NCI-H1105 treated with DMSO at 0.1 percent for 48 hours (cell line): ENCODE results near the gene BRAF.
"Not testable (repeated sequence)": the region's sequence is repeated elsewhere in the genome, so short reads cannot be mapped to it uniquely, and the experiment has no call there.

Experiments used
- DNase-seq: peaks from one replicate; lab custom pipeline; 2025; lab: John Stamatoyannopoulos, UW

Gene BRAF

DNA sequence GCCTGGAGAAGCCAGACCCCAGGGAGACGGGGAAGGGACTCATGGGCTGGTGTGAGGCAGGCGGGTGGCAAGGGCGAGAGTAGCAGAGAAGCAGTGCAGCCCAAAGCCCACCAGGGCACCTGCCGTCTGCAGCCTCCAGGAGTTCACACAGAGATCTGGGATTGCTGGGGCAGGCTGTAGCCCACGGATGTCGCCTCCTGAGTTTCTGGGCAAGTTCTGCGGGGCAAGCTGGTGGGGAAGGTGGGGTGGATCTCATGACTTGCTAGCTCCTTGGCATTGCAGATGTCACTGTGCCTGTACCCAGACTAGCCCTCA, 246.0 kb downstream of the BRAF start:
- DNase-seq, result no peak

DNA sequence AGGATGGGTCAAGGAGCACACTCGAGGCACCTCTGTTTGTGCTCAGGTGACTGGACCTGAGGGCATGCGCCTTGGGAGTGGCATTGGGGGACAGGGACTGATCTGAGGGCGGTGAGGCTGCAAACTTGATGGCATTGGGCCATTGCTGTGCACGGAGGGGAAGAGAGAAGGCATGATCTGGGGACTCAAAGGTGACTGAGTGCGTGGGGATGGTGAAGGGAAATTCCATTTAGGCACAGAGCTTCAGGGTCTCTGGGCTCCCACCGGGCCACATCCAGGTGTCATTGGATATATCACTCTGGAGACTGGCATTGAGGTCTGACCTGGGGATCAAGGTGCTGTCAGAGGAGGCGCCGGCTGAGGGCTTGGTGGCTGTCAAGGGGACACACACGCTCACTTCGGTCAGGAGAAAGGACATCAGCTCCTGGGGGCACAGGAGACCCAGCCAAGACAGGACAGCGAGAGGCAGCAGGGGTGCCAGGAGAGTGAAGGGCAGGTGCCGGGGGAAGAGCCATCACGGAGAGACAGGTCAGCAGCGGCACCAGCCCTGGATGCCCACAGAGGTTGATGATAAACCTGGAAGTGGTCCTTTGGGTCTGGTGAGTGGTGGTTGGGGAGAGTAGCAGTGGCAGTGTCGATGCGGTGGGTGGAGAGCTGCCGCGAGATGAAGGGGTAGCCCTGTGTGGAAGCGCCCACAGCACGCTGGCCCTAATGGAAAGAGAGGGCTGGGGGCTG, 246.5 kb downstream of the BRAF start:
- DNase-seq, result no peak

DNA sequence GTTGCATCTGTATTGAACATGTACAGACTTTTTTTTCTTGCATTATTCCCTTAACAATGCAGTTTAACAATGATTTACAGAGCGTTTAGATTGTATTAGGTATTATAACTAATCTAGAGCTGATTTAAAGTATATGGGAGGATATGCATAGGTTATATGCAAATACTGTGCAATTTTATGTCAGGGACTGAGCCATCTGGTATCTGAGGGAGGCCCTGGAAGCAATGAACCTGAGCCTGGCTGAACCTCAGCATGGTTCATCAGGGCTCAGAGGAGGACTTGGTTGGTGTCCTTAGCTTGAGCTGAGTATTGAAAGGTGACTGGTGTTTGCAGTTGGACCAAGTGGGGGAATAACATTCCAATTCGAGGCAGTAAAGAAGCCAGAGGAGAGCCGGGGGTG, 247.2 kb downstream of the BRAF start:
- DNase-seq, result no peak

DNA sequence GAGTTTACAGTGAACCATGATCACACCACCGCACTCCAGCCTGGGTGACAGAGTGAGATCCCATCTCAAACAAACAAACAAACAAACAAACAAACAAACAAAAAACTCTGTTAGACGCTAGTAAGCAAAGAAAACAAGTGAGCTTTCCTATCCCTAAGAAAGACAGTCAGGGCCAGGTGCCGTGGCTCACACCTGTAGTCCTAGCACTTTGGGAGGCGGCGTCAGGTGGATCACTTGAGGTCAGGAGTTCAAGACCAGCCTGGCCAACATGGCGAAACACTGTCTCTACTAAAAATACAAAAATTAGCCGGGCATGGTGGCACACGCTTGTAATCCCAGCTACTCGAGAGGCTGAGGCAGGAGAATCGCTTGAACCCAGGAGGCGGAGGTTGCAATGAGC, 247.8 kb downstream of the BRAF start:
- DNase-seq, result not testable (repeated sequence)

DNA sequence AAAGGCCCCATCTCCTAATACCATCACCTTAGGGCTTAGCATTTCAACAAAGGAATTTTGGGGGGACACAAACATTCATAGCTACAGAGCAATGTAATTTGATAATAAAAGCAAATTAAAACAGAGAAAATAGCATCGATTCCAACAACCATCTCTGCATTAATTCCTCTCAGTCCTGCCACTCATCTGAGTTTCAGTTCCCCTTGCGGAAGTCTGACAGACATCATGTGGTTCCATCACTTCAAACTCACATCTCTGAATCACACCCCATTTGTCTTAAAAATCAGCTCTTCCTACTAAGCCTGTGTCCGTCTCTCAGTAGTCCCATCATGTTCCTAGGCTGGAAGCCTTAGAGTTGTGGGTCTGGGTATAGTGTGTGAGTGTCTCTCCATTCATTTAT, 248.4 kb downstream of the BRAF start:
- DNase-seq, result no peak

DNA sequence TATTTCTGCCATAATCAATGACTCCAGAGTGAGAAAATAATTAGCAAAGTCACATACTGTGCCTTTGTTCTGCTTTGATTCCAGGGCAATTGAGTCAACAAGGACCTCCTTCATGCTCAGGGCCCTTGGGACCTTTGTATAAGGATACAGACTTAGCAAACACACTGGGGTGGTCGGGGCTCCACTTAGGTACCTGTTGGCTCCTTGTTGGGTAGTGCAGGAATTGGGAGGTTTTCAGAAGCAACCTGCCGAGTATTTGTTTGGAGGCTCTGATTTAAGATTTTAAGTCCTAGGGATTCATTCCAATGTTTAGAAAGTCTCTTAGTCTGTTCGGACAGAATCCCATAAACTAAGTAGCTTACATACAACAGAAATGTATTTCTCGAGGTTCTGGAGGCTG, 249.0 kb downstream of the BRAF start:
- DNase-seq, result no peak

DNA sequence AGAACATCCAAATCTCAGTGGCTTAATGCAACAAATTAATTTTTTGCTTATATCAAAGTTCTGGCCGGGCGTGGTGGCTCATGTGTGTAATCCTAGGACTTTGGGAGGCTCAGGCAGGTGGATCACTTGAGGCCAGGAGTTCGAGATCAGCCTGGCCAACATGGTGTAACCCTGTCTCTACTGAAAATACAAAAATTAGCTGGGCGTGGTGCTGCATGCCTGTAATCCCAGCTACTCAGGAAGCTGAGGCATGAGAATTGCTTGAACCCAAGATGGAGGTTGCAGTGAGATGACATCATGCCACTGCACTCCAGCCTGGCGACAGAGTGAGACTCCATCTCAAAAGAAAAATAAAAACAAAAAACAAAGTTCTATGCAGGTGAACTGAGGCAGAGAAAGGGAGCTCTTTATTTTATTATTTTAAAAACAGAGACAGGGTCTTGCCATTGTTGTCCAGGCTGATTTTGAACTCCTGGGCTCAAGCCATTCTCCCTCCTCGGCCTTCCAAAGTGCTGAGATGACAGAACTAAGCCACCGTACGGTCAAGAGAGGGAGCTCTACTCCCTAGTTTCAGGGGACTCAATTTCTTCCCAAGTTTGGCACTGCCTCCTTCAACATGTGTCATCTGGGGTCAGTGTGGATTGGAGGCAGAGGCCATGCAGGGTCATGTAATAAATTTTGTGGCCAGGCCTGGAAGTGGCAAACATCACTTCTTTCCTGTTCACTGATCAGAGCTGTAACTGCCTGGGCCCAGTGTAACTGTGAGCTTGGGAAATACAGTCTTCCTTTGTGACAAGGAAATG, 249.6 kb downstream of the BRAF start:
- DNase-seq, result peak; percentile 22

DNA sequence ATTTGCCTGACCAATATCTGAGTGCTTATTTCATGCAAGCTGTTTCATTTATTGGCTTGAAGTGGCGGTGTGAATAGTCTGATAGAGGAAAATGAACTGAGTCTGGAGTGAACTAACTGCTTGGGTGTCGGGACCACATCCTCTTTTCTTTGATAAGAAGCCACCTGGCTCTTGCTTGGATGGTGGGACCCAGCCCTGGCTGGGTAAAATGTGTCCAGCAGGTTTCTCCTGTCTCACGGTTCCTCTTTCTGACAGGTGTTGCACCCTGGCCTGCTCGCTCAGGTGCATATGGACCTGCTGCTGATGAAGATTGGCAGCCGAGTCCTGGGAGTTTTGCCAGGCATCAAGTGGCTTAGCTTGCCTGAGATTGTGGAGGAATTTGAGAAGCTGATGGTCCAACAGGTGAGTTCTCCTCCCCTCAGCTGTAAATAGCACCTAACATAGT, 250.4 kb downstream of the BRAF start:
- DNase-seq, result peak; percentile 70

DNA sequence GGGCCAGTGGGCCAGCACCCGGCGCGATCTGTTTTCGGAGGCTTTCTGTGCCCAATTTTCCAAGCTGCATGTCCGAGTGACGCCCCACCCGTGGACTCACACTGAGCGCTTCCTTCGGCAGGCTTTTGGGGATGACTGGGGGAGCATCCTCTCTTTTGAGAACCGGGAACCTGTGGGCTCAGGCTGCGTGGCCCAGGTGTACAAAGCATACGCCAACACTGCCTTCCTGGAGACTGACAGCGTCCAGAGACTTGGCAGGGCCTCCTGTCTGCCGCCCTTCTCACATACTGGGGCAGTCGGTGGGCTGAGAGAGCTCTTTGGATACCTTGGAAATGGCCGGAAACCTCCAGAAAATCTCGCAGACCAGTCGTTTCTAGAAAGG, 251.0 kb downstream of the BRAF start:
- DNase-seq, result no peak

DNA sequence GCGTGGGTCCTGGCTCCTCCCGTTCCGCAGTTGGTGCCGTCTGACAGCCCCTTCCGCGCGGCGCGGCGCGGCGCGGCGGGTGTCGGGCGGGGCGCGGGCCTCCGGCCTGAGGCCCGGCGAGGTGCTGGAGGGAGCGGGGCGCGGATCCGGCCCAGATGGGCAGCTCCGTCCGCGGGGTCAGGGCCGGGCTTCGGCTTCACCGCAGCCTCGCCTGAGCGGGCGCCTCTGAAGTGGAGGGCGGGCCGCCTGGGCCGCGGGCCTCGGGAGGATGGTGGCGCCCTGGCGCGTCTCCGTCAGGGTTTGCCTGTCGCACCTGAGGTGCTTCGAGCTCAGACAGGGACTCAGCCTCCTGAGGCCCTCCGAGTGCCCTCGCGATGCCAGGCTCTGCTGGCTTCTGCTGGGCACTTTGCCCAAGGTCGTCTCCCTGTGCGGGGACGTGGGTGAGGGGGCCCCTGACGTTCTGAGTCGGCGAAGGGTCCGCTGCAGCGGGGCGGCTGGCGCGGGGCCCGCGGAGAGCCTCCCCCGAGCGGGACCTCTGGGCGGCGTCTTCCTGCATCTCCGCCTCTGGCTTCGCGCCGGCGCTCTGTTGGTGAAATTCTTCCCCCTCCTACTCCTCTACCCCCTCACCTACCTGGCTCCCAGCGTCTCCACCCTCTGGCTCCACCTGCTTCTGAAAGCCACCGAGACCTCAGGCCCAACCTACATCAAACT, 251.5 kb downstream of the BRAF start:
- peak; percentile 63 for DNase-seq

DNA sequence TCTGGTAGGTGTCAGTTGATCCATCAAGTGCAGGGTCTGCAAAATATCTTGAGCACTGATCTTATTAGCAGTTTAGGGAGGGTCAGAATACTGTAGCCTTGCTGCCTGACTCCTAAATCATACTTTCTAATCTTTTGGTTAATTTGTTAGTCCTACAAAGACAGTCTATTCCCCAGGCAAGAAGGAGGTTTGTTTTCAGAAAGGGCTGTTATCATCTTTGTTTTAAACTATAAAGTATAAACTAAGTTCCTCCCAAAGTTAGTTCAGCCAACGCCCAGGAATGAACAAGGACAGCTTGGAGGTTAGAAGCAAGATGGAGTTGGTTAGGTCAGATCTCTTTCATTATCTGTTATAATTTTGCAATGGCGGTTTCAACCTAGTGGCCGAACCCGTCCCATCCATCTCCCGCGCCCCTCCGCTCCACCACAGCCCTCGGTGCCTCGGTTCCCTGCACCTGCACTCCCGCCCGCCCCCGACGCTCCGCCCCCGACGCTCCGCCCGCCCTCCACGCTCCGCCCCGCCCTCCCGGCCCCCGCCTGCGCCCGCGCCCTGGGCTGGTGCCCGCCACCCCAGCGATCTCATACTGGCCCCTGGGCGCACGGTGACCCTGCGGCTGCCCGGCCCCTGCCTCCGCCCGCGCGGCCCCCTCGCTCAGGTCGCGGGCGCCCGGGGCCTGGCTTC, 252.2 kb downstream of the BRAF start, which contains the start of gene ADCK2:
Gene ADCK2 (plus strand): TSS at position 564 of the 681 bp plus-strand sequence. CDS start 386 bp downstream, outside the sequence.
- peak; percentile 43 for DNase-seq

DNA sequence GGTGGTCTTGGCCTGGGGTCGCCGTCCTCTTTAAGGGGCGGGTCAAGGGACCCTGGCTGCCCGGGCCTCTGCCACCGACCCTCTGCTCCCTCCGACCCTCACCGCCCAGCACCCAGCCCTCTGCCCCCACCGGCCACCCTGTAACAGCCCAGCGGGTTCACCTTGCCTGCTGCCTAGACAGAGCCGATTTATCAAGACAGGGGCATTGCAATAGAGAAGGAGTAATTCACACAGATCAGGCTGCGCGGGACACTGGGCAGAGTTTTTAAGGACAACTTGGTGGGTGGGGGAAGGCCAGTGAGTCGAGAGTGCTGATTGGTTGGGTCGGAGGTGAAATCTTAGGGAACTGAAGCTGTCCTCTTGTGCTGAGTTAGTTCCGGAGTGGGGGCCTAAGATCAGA, 252.8 kb downstream of the BRAF start:
- no peak for DNase-seq

DNA sequence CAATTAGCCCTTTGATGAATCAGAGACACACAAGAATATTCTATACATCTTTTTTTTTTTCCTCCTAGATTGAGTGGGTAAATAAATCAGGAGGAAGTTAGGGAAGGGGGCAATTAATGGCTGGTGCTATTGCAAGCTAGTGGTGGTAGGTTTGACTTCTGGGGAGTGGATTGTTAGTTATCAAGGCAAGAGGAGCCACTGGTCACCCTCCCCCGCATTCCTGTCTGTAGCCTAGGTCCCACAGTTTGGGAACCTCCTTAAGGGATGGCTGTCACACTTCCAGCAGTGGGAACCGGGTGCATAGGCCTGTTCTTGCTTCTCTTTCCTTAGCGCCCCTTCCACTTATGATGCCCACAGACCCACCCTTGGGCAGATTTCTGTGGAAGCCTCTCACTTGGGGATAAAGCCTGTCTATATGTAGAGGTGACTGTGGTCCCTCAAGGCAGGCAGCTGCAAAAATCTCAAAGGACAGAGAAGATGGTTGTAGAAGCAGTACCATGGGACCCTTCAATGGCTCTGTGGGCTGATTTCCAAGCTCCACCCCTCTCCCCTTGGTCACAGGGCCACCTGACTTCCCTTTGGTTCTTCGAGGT, 254.3 kb downstream of the BRAF start:
- no peak for DNase-seq

DNA sequence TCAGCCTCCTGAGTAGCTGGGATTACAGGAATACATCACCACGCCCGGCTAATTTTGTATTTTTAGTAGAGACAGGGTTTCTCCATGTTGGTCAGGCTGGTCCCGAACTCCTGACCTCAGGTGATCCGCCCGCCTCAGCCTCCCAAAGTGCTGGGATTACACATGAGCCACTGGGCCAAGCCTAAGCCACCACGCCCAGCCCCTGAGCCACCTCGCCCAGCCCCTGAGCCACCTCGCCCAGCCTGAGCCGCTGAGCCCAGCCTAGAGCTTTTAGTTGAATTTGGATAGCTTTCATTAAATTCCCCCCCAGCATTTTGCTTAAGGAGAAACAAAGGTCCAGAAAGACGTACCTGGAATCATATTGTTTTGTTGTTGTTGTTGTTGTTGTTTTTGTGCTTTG, 254.9 kb downstream of the BRAF start:
- DNase-seq, result not testable (repeated sequence)

DNA sequence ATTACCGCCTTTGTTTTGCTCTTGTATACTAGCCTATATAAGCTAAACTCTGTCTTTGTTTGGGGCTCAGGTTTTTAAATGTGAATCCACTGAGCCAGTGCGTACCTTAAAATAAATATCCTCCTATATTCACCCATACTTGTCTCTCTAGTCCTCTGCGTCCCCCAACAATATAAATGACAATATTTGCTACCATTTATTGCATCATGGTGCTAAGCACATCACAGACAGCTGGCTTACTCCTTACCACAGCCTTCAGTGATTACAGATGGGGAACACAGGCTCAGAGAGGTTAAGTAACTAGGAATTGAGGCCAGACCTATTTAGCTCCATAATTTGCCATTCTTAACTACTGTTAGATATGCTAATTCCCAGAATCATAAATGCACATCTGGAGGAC, 255.4 kb downstream of the BRAF start:
- DNase-seq, result no peak
